HK-2 (cell line): ENCODE measurements around the gene DOP1A.

ENCODE experiments used
- DNase-seq: peaks from one replicate; pipeline ENCODE4 v3.0.0-alpha.2; 2018; ENCODE audit not compliant: unreplicated experiment

The DOP1A gene

DNA sequence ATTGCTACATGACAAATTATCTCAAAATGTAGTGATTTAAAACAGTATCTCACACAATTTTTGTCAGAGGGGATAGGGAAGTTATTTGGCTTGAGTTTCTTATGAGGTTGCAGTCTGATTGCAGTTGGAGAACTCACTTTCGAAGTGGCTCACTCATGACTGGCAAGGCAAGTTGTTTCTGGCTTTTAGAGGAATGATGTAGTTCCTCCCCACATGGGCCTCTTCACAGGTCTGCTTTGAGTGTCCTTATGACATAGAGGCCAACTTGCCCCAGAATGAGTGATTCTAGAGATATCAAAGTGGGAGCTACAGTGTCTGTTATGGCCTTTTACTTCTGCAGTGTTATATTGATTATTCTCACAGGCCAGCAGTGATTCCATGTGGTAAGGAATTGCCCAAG is 6.1 kb downstream of the DOP1A start:
- DNase-seq = no peak

DNA sequence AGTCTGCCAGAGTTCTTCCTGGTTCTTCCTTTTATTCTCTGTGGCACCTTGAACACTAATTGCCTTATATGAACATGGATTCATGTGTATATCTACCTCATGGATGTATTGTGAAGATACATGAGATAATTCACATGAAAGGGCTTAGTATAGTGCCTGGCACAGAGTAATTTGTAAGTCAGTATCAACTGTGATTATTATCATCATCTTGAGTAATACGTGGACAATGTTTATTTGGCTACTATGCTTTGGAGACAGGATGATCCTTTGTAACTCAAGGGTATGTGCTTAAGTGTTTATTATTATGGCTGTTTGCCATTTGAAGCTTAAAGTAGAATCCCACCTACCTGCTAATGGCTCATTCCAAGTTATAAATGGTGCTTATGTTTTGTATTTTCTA is 16.0 kb downstream of the DOP1A start:
- no peak for DNase-seq

DNA sequence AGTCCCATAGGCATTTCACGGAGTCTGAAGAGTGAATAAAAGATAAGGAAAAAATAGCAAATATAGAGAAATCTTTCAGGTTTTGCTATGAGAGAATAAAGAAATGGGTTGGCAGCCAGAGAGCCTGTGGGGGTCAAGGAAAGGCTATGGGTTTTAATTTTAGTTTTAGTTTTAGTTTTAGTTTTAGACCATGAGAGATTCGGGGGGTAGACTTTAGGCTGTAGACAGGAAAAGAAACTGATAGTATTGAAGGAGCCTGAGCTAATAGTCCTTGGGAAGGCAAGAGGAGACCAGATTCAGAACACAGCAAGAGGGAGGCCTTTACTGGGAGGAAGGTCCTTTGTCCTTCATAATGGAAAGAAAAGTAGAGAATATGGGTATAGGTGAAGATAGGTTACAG is 19.3 kb downstream of the DOP1A start:
- DNase-seq = no peak

DNA sequence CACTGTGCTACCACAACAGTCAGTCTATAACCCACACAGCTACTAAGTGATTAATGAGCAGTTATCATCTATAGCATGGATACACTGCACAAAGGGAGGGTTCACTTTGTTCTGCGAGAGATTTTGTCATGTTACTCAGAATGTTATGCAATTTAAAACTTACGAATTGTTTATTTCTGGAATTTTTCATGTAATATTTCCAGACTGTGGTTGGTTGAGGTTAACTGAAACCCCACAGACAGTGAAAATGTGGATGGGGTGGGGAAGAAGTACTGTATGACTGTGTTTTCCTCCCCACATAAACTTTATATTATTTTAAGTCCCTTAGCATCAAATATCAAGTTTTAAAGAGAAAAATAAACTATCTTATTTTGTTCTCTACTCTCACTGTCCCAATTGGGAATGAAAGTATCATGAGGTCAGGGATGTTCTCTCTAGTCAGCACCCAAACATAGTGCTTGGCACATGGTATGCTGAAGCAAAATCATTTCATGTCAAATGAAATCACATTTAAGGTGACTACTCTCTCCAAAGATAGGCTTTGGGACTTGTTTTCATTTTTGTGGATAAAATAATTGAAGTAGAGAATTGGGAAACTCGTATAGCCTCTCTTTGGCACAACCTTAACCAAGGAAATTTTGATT is 25.4 kb downstream of the DOP1A start:
- no peak for DNase-seq

DNA sequence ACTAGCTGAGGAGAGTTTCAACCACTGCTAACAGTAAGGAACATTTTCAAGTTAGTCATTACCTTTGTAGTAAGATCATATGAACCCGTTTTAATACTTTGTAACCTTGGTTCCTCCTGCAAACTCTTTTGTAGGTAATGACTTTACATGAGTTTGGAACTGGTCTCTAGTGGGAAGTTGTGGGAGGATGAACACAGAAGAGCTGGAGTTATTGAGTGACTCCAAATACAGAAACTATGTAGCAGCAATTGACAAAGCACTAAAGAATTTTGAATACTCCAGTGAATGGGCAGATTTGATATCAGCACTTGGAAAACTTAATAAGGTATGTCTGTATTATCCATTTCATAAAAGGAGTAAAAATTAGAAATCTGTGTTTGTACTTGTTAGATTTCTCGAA is 29.3 kb downstream of the DOP1A start:
- no peak for DNase-seq

DNA sequence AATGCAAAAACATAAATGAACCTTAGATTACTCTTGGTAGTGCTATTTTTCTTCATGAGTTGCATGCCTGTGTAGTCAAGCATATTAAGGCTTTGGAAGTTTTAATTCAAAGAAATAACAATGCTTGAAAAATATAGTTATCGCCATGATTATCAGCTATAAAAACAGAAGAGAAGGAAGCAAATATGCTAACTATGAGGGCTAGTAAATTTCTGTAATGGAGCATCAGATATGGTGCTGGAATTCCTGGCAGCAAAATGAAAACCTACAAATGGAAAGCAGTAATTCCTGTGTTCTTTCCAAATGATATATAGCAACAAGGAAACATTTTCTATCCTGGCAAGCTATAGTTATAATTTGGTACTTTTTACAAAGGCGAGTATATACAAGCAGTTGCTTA is 29.7 kb downstream of the DOP1A start:
- DNase-seq = no peak

DNA sequence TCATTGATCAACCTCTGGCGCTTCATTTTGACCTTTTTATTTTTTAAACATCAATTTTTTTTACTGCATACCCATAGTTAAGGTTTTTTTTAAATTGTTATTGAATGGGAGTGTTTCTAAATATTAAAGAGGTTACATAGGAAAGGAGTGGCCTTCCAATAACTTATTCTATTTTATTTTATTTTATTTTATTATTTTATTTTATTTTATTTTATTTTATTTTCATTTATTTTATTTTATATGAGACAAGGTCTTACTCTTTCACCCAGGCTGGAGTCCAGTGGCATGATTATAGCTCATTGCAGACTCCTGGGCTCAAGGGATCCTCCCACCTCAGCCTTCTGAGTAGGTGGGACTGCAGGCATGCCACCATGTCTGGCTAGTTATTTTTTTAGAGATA is 30.2 kb downstream of the DOP1A start:
- DNase-seq = no peak

DNA sequence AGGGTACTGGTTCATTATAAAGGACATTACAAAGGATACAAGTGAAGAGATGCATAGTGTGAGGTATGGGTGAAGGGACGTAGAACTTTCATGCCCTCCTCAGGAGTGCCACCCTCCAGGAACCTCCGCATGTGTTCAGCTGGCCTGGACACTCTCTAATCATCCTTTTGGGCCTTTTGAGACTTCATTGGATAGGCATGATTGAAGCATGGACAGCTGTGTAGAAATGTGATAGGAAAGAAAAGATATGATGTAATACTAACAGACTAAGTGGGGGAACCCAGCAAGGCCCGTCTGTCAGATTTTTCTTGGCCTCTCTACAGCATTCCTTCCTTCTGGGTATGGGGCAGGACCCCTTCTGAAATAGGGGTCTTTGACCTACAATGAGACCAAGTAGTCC is 31.1 kb downstream of the DOP1A start:
- DNase-seq = no peak

DNA sequence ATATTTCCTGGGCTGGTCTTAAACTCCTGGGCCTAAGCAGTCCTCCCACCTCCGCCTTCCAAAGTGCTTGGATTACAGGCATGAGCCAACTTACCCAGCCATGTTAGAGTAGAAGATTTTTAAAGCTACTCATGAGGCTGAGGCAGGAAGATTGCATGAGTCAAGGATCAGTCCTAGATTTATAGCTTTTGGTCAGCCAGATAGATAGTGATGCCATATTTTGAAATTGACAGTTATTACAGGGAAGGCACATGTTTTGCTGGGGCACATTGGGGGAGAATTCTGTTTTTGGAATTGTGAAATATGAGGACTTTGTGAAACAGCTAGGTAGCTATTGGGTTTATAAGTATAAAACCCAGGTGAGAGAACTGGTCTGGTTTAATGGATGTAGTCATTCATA is 40.9 kb downstream of the DOP1A start:
- no peak for DNase-seq

DNA sequence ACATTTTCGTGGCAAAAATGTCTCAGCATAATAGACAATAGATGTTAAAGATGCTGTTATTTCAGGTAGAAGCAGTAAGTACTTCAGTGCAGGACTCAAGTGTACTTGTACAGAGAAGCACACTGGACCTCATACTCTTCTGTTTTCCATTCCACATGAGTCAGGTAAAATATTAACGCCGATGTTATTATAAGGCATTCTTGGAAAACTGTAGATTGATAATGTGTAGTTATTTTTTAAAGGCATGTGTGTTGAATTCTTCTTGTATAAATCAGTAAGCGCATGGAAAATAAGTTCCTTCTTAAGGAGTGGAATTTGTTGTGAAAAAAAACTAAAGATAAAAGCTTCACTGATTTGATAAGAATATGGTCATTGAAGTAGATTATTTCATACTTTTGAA is 45.8 kb downstream of the DOP1A start:
- no peak for DNase-seq

DNA sequence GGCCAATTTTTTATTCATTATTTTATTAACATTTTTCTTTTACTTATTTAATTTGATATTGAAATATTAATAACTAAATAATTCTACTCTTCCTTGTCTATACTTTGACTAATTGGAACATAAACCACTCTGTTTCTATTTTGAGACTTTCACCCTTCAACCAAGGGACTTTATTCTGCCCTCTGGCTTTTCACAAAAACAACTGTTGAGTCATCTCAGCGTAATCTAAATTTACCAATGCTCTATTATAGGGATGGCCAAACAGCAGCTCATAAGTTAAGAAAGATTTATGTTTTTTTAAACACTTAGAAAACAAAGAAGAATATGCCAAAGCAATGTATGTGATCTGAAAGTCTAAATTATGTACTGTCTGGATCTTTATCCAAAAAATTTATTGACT is 46.7 kb downstream of the DOP1A start:
- DNase-seq = no peak

DNA sequence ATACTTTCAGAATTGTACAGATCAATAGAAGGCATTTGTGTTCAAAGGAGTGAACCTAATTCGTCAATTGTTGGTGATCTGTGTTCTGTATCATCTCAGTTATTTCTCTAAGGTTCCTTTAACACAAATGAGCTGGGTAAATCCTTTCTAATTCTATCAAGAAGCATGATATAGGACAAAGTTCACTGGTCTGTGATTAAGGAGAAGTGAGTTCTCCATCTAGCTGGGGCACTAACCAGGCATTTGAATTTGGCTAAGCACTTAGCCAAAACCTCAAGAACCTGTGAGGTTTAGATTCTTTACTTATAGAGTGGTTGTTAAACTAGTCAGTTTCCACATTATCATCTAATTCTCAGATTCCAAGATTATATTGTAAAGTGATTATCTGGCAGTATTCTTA is 50.3 kb downstream of the DOP1A start:
- no peak for DNase-seq

DNA sequence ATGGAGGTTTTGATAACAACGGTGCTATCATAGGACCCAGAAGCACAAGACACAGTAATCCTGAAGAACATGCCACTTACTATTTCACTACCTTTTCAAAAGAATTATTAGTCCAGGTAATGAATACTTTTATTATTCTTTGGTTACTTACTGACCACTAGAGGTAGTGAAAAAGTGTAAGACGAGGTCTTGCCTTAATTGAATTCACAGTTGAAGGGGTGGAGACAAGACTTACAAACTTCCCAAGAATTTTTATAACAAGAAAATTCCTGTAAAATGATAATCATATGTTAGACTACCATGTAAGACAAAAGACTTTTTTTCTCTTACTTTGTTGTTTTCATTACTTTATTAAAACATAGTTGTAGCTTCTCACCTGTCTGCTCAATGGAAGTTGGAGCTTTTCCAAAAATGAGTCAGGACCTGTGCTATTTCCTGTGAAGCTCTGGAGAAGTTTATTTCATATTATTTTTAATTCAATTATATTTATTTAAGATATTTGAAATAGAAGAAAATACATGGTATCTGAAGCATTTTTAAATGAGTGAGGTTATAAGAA is 52.4 kb downstream of the DOP1A start:
- no peak for DNase-seq

DNA sequence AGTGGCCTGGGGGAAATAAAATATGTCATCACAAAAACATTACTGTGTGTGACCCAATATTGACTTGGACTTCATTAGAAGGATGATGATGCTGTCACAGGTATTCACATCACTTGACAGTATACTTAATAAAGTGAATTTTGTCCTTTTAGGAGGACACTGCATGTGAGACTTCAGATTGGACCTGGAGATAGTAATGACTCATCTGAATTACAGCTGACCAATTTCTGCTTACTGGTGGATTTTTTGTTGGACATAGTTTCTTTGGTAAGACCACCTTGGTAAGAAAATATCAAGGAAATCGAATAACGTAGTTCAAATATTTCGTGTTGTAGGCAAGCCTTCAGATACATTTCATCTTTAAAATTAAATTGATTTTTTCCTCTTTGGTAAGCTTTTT is 57.1 kb downstream of the DOP1A start:
- no peak for DNase-seq

DNA sequence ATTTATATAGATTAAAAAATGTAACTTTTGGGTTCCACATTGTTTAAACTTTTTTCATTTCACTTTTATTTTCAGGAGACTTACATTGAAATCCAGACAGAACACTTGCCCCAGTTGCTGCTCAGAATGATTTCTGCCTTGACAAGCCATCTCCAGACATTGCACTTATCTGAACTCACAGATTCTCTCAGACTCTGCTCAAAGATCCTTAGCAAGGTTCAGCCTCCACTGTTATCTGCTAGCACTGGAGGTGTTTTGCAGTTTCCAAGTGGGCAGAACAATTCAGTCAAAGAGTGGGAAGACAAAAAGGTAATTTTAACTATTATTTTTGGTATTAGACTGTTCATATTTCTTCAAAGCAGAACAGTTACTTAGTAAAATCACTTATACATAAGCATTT is 58.0 kb downstream of the DOP1A start:
- no peak for DNase-seq

DNA sequence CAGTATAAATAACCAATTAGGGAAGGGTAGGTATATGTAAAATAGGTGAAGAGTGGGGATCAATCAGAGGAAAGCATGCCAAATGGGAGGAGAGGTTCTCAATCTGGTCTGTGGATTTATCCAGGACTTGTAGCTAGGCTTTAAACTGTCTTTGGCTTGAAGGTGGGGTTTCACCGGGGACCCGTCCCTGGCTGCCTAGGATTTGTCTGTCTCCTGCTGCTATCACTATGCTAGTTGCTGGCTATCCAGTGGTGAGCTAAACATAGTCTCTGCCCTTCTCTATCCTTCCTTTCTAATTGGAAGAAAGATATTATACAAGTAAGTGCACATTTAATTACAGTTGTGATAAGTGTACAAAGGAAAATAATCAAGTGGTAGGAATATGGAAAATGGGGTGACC is 58.8 kb downstream of the DOP1A start:
- no peak for DNase-seq

DNA sequence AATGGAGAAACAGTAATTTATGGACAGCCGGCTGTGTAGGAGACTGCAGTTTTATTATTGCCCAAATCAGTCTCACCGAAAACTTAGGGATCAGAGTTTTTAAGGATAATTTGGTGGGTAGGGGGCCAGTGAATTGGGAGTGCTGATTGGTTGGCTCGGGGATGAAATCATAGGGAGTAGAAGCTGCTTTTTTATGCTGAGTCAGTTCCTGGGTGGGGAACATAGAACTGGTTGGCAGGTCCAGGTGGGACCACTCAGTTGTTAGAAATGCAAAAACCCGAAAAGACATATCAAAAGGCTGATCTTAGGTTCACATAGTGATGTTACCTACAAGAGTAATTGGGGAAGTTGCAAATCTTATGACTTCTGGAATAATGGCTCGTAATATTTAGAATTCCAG is 59.3 kb downstream of the DOP1A start:
- DNase-seq = no peak

DNA sequence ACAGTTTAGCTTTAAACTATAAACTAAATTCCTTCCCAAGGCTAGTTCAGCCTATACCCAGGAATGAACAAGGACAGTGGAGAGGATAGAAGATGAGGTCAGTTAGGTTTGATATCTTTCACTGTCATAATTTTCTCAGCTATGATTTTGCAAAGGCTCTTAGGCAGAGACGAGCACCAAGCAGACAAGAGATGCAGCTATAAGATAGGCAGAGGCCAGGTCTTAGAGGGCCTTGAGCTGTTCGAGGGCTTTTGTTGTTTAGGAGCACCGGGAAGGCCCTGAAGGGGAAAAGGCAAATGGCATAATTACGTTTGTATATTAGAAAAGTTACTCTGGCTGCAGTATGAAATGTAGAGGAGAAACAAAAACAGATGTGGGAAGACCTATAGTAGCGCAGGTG is 59.8 kb downstream of the DOP1A start:
- DNase-seq = no peak

DNA sequence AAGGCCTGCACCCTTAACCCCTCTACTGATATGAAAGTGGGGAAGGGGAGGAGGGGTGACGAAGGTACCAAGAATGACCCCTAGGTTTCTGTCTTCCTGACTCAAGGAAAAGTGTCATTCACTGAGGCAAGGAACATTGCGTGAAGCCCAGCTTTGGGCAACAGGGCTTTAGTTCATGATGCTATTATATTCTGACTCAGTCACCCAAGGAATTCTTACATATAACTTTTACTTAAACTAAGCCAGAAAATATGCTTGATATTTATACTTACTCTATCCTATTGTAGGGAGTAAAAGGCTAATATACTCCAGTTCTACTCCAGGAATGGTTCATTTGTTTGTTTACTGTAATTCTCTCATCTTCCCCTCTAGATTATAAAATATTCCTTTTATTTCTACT is 60.5 kb downstream of the DOP1A start:
- no peak for DNase-seq

DNA sequence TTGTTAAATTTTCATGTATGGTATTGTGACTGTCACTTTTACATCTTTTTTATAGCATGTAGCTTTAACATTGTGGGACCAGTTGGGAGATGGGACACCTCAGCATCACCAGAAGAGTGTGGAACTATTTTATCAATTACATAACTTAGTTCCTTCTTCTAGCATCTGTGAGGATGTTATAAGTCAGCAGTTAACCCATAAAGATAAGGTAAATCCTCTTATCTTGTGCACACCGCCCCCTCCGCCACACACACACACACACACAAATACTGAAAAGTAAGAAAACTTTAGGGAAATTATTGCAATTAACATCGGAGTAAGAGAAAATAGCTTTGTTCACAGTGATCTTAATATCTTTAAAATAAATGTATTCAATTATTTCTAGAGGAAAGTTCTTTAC is 64.7 kb downstream of the DOP1A start:
- DNase-seq = no peak

DNA sequence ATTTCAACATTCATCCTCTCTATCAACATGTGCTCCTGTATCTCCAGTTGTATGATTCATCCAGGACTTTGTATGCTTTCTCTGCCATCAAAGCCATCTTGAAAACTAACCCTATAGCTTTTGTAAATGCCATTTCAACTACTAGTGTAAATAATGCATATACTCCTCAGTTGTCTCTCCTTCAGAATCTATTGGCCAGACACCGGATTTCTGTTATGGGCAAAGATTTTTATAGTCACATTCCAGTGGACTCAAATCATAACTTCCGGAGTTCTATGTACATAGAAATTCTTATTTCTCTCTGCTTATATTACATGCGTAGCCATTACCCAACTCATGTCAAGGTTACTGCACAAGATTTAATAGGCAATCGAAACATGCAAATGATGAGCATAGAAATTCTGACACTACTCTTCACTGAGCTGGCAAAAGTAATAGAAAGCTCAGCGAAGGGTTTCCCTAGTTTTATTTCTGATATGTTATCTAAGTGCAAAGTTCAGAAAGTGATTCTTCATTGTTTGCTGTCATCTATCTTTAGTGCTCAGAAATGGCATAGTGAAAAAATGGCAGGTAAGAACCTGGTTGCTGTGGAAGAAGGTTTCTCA is 70.7 kb downstream of the DOP1A start:
- no peak for DNase-seq

DNA sequence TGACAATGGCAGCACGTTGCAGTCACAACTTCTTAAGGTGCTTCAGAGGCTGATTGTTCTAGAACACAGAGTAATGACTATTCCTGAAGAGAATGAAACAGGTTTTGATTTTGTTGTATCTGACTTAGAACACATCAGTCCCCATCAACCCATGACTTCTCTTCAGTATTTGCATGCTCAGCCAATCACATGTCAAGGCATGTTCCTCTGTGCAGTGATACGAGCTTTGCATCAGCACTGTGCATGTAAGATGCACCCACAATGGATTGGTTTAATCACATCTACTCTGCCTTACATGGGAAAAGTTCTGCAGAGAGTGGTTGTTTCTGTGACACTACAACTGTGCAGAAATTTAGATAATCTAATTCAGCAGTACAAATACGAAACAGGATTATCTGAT is 71.3 kb downstream of the DOP1A start:
- no peak for DNase-seq

DNA sequence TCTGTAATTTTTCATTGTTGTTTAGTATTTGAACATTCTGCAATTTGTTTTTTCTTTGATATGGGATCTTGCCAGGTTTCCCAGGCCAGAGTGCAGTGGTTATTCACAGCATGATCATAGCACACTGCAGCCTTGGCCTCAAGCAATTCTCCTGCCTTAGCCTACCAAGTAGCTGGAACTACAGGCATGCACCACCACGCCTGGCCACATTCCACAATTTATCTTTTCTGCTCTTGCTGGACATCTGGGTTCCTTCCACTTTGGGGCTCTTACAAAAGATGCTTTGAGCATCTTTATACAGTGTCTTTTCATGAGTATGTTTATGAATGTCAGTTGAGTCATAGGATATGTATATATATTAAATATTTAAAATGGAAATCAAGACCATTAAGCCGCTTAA is 83.6 kb downstream of the DOP1A start:
- DNase-seq = no peak

DNA sequence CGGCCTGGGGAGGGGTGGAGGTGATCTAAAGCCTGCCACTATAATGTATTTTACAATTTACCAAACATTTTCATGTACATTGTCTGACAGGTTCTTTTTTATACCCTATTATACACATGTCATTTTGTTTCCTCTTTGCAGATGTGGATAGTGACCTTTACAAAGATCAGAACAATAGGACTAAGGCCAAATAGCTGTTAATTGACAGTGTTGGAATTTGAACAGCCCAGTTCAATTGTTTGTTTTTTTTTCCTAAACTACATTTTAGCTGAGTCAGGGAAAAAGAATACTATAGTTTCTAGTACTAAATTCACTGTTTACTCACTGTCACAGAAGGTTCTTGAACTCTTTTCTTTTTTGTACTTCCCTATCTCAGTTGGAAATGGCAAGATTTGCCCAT is 85.4 kb downstream of the DOP1A start:
- no peak for DNase-seq
